Fibroblast of the aortic adventitia (primary cell): ENCODE data around the gene RYR3. TPM values are rescaled to one million over a fixed set of nuclear protein-coding genes. Genes with fewer than 3 reads are reported as not detected.

Source experiments
- DNase-seq: peaks from one replicate; pipeline ENCODE4 v3.0.0-alpha.2; 2010; ENCODE audit warnings: low read depth
- H3K4me3 ChIP-seq: 2 replicates; pipeline ENCODE4 v1.5.1; 2011; ENCODE audit warnings: low read depth, mild to moderate bottlenecking, control low read depth, low read length, moderate library complexity
- CTCF ChIP-seq: IDR thresholded peaks from 2 replicates; pipeline ENCODE4 v1.5.1; 2011; ENCODE audit warnings: mild to moderate bottlenecking, low read length, control low read depth, inconsistent platforms; ENCODE audit not compliant: insufficient read depth
- total RNA-seq: library from RNA; depleted of rRNA; stranded (reverse); fragments of >200 nt; gene quantifications from 2 replicates; pipeline ENCODE4 v1.2.3, GENCODE V29; 2012; ENCODE audit warnings: low replicate concordance

RYR3 gene
- total RNA-seq, 1 donor: not detected

GRCh38 chr15:33629647-33630046 is 318.9 kb downstream of the RYR3 start:
- H3K4me3 ChIP-seq: no peak overlapping the region
- no peak for DNase-seq
- TF ChIP-seq CTCF: no peak

DNA sequence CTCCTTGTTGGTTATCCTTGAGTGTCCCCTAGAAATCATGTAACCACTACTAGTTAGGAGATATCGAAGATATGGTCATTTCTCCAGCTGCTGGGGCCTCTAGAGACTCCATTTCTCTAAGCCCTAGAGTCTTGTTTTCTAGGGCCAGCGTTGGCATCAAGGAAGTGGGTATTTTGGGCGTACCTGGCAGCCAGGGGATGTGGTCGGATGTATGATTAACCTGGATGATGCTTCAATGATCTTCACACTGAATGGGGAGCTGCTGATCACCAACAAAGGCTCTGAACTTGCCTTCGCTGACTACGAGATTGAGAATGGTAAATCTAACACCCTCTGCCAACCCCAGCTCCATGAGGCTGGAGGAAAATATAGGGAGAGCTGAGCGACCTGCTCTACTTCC is 325.5 kb downstream of the RYR3 start:
- no peak overlapping the region for H3K4me3 ChIP-seq
- DNase-seq: no peak
- TF ChIP-seq CTCF: no peak

- no peak overlapping the region for H3K4me3 ChIP-seq
- no peak for DNase-seq
- no peak for TF ChIP-seq CTCF
These were observed 326.2 kb downstream of the RYR3 start for GRCh38 chr15:33636958-33637357.

DNA sequence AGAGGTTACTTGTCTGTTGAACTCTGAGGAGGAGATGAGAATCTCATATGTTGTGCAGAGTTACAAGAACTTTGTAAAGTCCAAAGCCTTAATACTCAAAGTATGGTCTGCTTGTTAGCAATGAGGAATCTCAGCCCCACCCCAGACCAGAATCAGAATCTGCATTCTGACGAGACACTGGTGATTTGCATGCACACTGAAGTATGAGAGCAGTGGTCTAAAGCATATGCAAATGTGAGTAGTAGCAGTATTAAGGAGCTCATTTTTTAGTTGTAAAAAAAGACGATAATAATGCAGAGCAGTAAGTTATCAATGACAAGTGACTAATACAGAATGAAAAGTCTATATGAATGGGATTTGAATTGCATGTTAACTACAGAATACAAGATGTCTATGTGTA is 327.7 kb downstream of the RYR3 start:
- no peak for TF ChIP-seq CTCF
- H3K4me3 ChIP-seq: no peak overlapping the region
- DNase-seq: no peak

DNA sequence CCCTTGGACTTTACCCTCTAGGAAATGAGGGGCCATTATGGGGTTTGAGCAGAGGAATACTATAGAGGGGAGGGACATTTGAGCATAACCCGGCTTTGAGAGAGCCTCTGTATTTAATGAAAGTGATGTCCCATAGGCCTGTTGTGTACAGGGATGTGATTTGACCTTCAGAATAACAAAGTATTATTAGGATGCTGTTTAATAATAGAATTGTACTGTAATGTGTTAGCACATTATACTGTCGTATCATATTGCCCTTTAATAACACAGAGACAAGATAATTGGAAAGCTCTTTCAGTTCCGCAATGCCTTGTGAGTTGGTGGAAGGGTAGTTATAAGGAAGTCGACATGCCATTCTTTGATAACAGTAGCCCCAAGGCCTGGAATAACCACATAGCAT is 328.3 kb downstream of the RYR3 start:
- no peak for TF ChIP-seq CTCF
- DNase-seq: no peak
- H3K4me3 ChIP-seq: no peak overlapping the region

DNA sequence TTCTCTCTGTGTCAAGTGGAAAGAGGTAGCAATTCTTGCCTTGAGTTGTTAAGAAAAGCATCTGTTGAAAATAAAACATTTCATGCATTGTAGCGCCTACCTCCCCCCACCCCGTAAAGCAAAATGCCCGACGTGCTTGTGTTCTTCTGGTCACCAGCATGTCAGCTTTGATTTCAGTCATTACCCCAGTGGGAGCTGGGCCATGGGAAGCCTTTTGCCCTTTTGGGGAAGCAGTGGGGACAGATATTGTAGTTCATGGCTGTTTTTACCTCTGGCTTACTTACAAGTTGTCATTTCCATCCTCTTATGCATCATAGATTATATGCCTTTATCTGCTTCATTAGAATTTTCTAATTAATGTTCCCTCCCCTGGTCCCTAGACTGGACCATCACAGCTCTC is 328.7 kb downstream of the RYR3 start:
- DNase-seq: no peak
- H3K4me3 ChIP-seq: no peak overlapping the region
- TF ChIP-seq CTCF: no peak

- DNase-seq: no peak
- no peak overlapping the region for H3K4me3 ChIP-seq
- no peak for TF ChIP-seq CTCF
These were observed 329.2 kb downstream of the RYR3 start for GRCh38 chr15:33639978-33640377.
